Nephron (organoid): ENCODE data around the gene PHLDA2.
"Not testable (repeated sequence)": the region's sequence is repeated elsewhere in the genome, so short reads cannot be mapped to it uniquely, and the experiment has no call there.

Experiments
- H3K27ac Mint-ChIP-seq, 3 experiments: 2 replicates each; pipeline ENCODE4 v1.8.0; 2020; ENCODE audit warnings: mixed read lengths in 3 of 3, mild to moderate bottlenecking in 2 of 3, moderate library complexity in 1 of 3
- H3K27me3 Mint-ChIP-seq: 2 replicates; pipeline ENCODE4 v1.8.0; 2021; ENCODE audit warnings: low read depth, mild to moderate bottlenecking, moderate library complexity, mixed read lengths
- H3K36me3 Mint-ChIP-seq: 2 replicates; pipeline ENCODE4 v1.8.0; 2020; ENCODE audit warnings: low read depth, mixed read lengths
- H3K4me1 Mint-ChIP-seq: 2 replicates; pipeline ENCODE4 v1.8.0; 2020; ENCODE audit warnings: mixed read lengths
- H3K4me3 Mint-ChIP-seq, 3 experiments: 2 replicates each; pipeline ENCODE4 v1.8.0; 2020; ENCODE audit warnings: mild to moderate bottlenecking in 3 of 3, mixed read lengths in 3 of 3, moderate library complexity in 2 of 3
- H3K9me3 Mint-ChIP-seq: 2 replicates; pipeline ENCODE4 v1.8.0; 2020; ENCODE audit warnings: mixed read lengths
- CTCF ChIP-seq, 3 experiments: fragments of 200-600 bp; sonication (generic); IDR thresholded peaks; one replicate each; pipeline ENCODE4 v1.5.0; 2021; ENCODE audit warnings: antibody characterized with exemption in 3 of 3; ENCODE audit not compliant: unreplicated experiment in 3 of 3

The PHLDA2 gene

GRCh38 chr11:2908130-2908529 is 21.1 kb downstream of the PHLDA2 start:
- peaks cover 16% of the 10 kb centered on the region for H3K27me3 Mint-ChIP-seq
- H3K9me3 Mint-ChIP-seq: peaks cover 11% of the 10 kb centered on the region
- no peak for TF ChIP-seq CTCF (IDR thresholded peaks at IDR 0.05; ENCODE audit: unreplicated experiment in 3 of 3)
- H3K36me3 Mint-ChIP-seq: peaks cover 5% of the 10 kb centered on the region
- no peak overlapping the region for H3K27ac Mint-ChIP-seq
- H3K4me3 Mint-ChIP-seq: no peak overlapping the region
- H3K4me1 Mint-ChIP-seq: peaks cover 5% of the 10 kb centered on the region

GRCh38 chr11:2905299-2905698 is 23.9 kb downstream of the PHLDA2 start:
- H3K36me3 Mint-ChIP-seq, H3K27ac Mint-ChIP-seq, H3K4me3 Mint-ChIP-seq, H3K4me1 Mint-ChIP-seq: not testable (repeated sequence)
- Mint-ChIP-seq H3K27me3 (peaks cover 11% of the 10 kb centered on the region), H3K9me3 (peaks cover 11% of the 10 kb centered on the region)

DNA sequence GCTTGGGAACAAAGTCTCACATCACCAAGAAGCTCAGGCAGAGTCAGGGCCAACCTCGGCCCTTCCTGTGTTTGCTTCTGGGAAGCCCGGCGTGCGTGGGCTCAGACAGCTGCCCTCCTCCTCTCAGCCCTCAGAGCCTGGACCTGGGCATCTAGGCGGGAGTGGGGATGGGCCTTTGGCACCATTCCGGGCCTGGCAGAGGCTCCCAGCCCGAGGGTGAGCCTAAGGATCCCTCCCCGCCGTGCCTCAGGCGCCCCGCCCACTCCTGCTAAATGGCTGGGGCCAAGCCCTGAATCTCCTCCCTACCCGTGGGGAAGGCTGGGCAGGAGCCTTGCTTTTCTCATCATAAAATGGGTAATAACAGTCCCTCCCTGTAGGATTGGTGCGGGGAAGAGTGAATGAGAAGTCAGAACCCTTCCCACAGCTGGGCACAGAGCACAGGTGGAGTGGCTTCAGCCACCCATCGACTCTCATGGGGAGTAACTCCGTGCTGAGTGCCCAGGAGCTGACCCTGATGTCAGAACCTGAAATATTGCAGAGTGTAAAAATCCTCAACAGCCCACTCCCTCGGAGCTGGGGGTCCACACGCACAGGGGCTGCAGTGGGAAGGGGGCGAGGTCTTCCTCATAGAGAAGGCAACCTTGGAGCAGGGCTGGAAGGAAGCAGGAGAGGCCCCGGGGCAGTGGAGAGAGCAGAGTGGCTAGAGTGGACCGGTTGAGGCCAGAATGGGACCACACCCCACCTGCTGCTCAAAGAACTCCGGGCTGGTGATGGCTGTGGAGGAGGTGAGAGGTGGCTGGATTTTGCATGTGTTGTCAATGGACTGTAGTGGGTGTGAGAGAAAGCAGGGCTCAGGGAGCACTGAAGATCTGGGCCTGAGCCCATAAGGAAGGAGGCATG is 24.8 kb downstream of the PHLDA2 start:
- H3K36me3 Mint-ChIP-seq: peaks cover 5% of the 10 kb centered on the region
- H3K27me3 Mint-ChIP-seq: peaks cover 20% of the 10 kb centered on the region

DNA sequence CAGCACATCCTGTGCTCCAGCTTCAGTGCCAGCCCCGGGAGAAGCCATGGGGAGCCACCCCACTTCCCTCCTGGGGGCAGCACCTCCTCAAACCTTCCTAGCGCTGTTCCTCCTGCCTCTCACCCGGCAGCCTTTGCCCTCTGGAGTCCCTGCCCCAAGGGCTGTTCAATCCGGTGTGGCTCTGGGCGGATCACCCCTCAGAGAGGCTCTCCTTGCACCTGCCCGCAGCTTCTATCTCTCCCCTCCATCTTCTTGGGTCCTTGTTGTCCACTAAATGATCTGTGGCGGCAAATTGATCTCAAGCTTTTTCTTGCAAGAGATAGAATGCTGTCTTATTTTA is 25.6 kb downstream of the PHLDA2 start:
- Mint-ChIP-seq H3K9me3 (peaks cover 11% of the 10 kb centered on the region), H3K4me1 (peaks cover 5% of the 10 kb centered on the region), H3K27me3 (peaks cover 24% of the 10 kb centered on the region), H3K4me3 (peak overlapping the region; percentile 63 to 76 (median 69)), H3K27ac (peak overlapping the region in 1 of 3 experiments; percentile 3), H3K36me3 (peaks cover 5% of the 10 kb centered on the region)
- TF ChIP-seq CTCF (IDR thresholded peaks at IDR 0.05; ENCODE audit: unreplicated experiment in 3 of 3): no peak

More for the DNA sequence above, 24.8 kb downstream of the PHLDA2 start:
- TF ChIP-seq CTCF (IDR thresholded peaks at IDR 0.05; ENCODE audit: unreplicated experiment in 3 of 3): no peak
- H3K27ac Mint-ChIP-seq: peak overlapping the region in 1 of 3 experiments; percentile 19
- H3K9me3 Mint-ChIP-seq: peaks cover 11% of the 10 kb centered on the region
- H3K4me3 Mint-ChIP-seq: peak overlapping the region; percentile 20 to 76 (median 69)
- peaks cover 5% of the 10 kb centered on the region for H3K4me1 Mint-ChIP-seq

DNA sequence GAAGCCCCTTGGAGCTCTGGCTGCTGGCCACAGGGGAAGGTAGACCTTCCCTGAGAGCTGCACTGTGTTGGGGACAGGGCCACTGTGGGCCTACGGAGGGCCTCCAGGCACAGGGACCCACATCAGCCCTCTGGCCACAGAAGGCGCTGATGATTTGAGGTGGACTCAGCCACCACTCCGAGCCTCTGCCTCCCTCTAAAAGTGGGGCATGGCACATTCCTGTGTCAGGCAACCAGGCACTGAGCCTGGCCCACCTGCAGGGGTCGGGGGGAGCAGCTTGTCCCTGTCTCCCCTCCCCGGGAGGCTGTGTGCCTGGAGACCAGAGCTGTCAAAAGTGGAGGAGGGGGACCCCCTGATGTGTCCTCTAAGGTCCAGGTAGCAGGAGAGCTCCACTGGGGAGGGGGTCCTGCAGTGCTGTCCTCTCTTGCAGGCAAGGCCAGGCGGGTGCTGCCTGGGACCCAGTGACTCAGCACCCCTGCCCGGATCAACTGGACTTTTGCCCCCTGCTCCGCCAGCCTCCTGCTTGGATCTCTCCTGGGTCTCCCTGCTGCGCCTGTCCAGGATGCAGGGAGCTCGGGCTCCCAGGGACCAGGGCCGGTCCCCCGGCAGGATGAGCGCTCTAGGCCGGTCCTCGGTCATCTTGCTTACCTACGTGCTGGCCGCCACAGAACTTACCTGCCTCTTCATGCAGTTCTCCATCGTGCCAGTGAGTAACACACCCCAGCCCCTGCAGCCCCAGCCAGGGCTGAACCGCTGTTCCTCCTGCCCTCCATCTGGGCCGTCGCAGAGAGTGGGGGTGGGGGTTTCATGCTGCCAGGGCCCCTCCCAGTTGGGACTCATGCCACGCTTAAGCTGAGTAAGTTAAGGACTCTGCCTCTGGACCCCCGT is 26.2 kb downstream of the PHLDA2 start:
- H3K4me3 Mint-ChIP-seq: peak overlapping the region; percentile 65 to 76 (median 69)
- H3K4me1 Mint-ChIP-seq: peaks cover 5% of the 10 kb centered on the region
- peaks cover 5% of the 10 kb centered on the region for H3K36me3 Mint-ChIP-seq
- peaks cover 11% of the 10 kb centered on the region for H3K9me3 Mint-ChIP-seq
- H3K27ac Mint-ChIP-seq: no peak overlapping the region
- no peak for TF ChIP-seq CTCF (IDR thresholded peaks at IDR 0.05; ENCODE audit: unreplicated experiment in 3 of 3)
- peaks cover 24% of the 10 kb centered on the region for H3K27me3 Mint-ChIP-seq
